ENCODE results near the gene INPP5D.

The INPP5D gene

DNA sequence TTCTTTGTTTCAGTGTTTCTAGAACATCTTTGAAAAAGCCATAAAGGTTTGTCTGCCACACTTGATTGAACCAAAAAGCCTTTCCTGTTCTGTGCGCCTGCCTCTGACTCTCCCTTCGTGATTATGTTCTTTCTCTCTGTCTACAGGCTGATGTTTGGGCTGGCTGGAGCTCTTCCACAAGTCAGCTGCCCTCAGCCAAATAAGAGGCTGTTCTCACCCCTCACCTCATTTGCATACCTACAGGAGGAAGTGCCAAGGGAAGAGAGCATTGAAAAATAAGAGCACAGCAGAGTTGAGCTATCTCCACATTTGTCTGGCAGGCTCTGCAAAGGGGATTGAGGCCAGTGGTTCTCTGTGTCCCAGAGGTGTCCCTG is 15.8 kb downstream of the INPP5D start:
- DNase-seq (ENCODE audit: low spot score): no peak

DNA sequence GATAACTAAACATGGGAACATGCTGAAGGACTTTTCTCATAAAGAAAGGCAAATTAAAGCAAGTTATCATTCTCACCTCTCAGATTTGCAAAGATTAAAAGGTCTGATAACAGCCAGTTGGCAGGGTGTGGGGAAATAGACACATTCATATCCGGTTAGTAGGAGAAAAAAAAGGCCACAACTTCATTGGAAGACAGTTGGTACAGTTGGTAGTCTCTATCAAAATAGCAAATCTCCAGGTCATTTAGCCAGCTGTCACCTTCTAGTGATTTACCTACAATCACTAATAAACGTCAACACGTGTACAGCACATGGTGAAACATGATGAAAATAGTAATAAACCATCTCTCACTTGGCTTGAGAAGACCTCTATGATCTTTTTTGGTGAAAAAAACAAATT is 16.6 kb downstream of the INPP5D start:
- no peak for DNase-seq (ENCODE audit: low spot score)

DNA sequence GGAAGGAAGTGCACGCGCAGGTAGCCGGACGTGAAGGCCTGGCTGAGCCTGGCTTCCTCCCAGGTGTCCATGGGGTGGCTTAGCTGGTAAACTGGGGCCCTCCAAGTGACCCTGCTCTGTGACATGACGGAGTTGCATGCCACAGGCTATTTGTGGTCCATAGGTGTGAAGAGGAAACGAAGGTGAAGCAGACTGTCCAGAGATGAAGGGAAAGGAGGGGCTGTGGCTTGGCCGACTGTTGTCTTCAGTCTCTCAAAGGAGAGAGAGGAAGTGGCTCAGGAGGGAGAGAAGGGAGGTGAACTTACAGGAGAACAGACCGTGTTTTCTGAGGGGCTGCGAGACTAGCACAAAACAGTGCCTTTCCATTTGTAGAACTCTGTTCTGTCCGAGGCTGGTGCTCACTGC is 19.3 kb downstream of the INPP5D start:
- no peak for DNase-seq (ENCODE audit: low spot score)

DNA sequence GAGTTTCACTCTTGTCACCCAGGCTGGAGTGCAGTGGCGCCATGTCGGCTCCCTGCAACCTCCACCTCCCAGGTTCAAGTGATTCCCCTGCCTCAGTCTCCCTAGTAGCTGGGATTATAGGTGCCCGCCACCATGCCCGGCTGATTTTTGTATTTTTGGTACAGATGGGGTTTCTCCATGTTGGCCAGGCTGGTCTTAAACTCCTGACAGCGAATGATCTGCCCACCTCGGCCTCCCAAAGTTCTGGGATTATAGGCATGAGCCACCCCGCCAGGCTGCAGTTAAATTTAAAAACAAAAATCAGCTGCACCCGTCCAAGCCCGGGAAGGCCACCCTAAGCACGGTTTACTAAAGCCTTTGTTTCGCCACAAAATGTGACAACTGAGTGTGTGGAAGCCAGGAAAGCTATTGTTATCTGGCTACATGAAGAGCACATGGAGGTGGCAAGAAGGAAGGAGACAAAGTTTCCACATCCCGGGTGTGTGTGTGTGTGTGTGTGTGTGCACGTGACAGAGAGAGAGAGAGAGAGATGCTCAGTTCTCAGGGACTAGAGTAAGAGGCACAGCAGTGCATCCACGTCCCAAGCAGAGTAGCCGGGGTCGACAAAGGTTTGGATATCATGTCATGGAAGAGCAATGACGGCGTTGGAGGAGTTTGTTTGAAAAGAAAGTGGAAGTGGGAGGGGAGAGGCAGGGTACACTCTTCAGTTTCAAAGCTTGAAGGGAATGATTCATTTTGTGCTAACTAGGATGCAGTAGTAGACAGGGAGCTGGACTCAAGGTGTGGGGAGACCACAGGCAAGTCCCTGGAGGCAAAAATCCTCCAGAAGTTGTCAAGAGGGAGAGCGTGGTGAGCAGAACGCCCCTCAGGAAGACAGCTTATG is 20.1 kb downstream of the INPP5D start:
- no peak for DNase-seq (ENCODE audit: low spot score)

DNA sequence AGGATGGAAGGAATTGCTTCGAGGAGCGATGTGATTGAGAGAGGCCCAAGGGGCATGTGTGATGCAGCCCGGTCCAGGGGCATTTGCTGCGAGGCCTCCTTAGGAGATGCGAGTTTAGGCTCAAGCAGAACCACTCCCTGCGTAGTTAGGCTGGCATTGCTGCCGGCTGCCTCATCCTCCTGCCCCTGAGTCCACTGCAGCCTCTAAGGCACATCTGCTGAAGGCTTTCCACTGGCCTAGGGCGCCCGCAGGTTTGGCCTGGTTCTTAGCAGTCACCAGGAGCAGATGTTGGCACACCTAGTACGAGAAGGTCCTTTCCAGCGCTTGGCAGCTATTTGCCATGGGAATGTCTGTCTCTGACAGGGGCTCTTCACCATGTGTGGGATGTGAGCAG is 20.7 kb downstream of the INPP5D start:
- no peak for DNase-seq (ENCODE audit: low spot score)

DNA sequence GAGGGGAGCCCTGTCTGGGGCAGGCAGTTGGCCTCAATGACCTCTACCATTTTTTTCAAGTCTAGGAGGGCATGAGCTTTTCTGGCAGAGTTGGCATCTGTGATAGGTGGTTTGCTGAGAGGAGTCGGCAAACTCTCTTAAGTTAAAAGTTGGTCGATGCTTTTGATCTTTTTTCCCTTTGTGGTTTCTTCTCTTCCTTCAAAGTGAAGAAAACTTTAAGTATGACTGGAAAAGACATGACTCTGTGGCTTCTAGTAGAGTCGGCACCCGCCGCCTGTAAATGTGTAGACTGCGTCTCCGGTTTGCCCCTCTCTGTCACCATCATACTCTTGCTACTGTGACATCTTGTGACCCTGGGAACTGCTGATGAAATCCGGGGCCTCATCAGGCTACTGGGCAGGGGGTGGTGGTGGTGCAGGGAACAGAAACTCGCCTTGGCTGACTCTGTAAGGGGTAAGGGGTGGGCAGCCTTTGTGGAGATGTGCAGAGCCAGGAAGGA is 21.1 kb downstream of the INPP5D start:
- no peak for DNase-seq (ENCODE audit: low spot score)

DNA sequence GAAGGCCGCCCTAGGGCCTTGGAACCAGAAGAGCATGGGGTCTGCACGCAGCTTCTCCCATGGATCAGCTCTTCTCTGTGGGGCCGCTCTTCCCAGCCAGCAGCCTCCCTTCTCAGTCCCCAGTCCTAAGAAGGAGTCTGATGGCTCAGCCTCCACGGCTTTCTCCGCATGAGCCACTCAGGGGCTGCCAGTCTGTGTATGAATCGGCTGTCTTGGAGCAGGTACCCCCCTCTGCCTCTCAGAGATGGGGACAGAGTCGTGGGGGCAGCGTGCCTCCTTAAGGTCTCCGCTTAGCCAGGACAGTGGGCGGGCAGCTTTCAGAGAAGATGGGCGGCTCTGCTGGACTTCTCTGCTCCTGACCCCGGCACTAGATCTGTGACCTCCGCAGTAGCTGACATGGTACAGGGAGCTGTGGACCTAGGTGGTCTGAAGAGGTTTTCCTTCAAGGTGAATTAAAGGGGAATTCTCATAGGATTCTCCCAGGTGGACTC is 21.6 kb downstream of the INPP5D start:
- no peak for DNase-seq (ENCODE audit: low spot score)

DNA sequence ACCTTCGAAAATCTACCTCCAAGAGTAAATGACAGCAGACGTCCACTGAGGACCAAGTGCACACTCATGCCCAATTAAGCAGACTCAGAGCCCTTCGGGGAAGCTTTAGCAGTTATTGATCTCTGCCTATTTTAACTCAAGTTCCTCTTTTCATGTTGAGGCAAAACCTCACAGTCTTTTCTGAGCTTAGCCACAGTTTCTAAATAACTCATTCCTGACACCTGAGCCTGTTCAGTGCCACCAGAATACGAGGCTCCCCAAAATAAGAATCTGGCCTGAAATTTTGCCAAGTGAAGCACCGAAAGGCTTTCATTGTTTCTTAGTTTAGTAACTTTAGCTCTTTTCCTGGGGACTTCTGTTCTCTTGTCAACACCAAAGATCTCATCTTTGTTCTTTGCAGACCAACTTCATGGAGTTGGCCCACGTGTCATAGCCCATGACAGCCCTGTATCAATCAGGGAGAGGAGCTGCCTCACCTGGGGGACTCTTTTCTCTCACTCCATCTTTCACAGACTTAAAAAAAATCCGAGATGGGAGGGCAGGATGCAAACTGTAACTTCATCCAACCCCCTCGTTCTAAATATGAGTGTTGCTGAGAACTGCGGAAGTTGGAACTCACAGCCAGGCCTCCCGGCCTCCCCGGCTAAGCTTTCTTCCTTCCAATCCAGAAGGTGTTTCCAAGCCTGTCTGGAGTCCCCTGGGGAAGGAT is 22.2 kb downstream of the INPP5D start:
- DNase-seq (ENCODE audit: low spot score): no peak

DNA sequence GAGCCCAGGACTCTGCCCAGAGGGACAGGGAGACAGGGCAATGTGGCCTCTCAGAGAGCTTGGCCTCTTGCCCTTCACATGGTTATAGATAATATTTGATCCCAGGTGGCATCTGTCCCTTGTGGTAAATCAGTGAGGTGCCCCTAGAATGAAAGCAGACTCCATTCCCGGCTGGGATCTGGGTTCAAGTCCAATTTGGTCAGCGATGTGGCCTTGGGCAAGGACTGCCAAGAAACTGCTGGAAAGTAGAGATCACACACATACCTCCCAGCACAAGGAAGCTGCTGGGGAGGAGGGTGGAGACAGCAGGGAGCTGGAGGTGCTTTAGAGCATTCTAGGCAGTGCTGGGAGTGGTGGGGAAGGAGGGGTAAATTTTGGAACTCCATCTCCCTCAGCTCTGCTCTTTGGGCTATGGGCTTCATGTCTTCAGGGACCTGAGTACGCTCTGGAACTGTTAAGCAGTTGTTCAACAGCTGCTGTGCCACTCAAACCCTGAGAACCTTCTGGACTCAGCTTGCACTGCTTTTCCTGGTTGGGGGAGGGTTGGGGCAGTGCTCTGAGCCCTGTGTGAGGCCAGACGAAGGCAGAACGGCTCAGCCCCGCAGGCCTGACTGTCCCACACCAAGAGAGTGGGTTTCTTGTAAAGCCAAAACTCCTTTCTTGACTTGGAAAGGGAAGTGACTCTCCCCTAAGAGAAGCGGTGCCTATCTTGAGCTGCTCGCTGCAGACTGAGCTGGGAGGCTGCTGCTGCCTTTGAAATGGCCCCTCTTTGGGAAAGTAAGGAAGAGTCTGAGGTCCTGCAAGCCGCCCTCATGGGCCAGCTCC is 23.0 kb downstream of the INPP5D start:
- DNase-seq (ENCODE audit: low spot score): no peak

DNA sequence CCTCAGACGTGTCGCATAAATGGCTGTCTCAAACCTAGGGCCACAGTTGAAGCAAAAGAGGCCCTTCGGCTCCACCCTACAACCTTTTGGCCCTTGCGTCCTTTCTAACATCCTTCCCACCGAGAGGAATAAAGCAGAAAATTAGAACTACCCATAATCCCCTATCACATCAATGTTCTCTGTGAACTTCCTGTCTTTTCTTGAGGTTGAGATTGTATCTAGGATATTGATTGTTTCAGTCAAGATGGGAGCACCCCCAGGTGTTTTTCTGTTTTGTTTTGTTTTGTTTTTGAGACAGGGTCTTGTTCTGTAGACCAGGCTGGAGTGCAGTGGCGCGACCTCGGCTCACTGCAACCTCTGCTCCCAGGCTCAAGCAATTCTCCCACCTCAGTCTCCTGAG is 23.6 kb downstream of the INPP5D start:
- DNase-seq (ENCODE audit: low spot score): no peak

DNA sequence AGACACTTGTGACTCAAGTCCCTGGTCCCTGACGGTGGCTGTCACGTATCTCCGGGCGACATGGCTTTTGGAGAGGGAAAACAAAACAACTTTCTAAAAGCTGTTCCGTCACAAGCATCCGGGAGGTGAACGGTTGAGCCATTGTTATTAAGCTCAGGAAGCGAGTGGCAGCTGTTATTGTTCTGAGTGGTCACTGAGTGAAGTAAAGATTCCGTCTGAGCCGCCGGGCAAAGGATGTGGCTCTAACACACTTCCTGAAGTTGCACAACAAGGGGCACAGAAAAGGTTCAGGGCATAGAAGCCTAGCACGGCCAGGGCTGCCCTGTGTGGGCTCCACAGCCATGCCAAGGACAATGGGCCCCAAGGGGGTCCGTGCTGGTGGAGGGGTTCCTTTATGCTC is 24.3 kb downstream of the INPP5D start:
- no peak for DNase-seq (ENCODE audit: low spot score)

DNA sequence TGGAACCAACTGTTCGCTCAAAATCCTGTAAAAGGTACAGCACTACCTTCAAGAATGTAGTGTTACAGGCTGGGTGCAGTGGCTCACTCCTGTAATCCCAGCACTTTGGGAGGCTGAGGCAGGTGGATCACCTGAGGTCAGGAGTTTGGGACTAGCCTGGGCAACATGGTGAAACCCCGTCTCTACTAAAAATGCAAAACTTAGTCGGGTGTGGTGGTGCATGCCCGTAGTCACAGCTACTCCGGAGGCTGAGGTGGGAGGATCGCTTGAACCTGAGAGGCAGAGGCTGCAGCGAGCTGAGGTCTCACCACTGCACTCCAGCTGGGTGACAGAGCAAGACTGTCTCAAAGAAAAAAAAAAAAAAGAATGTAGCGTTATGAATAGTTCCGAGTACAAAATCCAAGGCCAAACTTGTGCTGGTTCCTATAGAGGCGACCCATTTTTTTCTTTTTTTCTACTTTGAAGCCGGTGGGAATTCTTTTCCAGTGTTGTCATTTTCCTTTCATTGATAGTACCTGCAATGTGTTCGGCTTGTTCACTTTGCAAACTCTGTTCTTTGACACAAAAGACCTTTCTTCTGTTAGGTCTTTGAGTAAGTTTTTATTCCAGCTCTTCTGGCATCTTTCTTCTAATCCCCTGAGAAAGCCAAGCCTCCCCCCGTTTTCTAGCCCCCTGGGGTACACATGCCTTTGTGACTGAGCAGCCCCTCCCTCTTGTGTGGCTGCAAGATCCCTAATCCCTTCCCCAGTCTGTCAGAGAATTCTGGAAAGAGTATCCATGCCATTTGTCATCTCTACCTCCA is 25.1 kb downstream of the INPP5D start:
- no peak for DNase-seq (ENCODE audit: low spot score)

DNA sequence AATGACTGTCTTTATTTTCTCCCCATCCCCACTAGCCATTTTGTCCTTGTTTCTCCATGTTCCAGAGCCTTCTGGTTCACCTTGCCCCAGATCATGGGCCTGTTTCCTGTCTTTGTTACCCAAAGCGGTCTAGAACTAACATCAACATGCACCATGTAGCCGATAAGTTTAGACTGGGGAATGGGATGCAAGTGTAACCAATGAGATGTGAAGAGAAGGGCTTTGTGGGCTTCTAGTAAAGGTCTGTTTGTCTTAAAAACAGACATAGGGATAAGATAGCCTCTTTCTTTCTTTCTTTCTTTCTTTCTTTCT is 25.7 kb downstream of the INPP5D start:
- no peak for DNase-seq (ENCODE audit: low spot score)

DNA sequence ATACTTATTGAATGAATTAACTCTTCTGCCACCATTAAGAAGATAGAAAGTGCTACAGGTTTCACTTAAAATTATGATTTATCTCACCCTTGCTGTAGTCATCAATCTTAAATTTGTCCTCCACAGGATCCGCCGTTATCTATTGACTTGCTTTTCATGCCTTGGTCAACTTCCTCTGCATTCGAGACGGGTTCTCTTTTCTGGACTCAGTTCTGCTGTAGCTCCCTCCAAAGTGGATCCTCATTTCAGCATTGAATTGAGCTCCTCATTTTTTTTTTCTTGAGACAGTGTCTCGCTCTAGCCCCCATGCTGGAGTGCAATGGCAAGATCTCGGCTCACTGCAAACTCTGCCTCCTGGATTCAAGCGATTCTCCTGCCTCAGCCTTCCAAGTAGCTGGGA is 27.6 kb downstream of the INPP5D start:
- no peak for DNase-seq (ENCODE audit: low spot score)

DNA sequence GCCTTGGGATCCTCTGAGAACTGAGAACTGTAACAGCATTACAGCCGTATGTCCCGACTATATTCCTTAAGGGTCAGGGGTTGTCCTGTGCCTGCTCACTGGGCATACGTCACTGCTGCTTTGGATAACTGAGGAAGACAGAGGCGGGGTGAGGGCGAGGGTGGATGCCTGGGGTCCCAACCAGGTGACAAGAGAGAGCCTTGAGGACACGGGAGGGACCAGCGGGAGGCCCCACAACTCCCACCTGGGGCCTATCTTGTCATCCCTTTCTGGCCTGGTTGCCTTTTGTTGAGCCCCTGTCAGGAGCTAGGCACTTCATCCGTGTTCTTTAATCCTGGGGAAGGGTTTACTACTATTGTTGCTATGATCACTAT is 28.8 kb downstream of the INPP5D start:
- DNase-seq (ENCODE audit: low spot score): no peak

DNA sequence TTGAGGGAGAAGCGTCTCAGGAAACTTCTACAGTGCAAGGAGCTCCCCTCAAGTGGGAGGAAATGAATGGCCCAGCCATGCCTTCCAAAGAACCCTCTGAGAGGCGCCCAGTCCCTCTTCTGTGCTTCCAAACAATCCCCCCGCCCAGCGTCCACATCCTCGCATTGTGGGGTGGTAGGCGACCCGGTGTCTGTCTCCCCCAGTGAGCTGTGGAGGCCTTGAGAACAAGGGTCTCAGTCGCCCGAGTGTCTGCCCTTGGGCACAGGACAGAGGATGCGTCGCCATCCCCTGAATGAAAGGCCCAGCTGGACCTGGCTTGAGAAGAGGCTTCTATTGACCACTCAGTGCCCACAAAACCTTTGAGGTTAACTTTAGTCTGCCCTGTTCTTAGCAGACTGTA is 29.7 kb downstream of the INPP5D start:
- no peak for DNase-seq (ENCODE audit: low spot score)

DNA sequence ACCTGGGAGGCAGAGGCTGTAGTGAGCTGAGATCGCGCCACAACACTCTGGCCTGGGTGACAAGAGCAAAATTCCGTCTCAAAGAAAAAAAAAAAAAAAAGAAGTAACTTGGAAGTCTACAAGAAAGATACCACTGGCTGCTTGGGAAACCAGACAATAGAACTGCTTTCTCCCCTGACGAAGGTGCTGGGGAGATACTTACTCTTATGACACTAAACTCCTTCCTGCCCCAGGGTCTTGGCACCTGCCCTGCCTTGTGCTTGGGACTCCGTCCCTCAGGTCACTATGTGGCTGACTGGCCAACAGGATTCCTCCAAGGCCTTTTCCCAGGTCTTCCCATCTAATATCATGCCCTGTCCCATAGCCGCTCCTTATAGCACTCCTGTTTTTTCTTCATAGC is 30.7 kb downstream of the INPP5D start:
- no peak for DNase-seq (ENCODE audit: low spot score)

DNA sequence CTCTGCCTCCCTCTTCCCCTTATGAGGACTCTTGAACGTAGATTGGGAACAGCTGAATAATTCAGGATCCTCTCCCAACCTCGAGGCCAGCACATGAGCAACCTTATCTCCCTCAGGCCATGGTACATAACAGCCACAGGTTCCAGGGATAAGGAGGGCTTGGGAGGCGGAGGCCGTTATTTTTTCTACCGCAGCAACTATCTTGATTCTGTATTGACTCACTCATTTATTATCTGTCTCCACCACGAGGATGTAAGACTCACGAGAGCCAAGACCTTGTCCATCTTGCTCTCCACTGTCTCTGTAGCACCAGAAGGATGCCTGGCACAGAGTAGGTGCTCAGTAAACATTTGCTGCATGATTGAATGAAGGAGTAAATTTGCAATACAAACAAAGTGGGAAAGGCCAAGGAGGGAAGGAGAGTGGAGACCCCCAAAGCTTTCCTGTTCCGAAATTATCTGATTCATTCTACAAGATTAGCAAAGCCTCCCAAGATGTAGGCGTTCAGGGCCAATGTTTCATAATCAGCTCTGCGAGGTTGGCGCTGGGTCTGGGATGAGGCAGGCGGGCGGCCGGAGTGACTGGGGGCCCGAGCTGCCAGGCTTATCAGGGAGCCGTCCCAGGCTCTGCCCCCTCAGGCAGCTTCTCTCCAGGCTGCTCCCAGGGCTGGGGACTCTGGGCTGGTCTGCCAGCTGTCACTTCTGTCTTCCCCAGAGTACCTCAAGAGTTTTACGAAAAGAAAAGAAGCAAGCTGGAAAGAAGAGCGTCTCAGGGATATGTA is 31.6 kb downstream of the INPP5D start:
- DNase-seq (ENCODE audit: low spot score): no peak

DNA sequence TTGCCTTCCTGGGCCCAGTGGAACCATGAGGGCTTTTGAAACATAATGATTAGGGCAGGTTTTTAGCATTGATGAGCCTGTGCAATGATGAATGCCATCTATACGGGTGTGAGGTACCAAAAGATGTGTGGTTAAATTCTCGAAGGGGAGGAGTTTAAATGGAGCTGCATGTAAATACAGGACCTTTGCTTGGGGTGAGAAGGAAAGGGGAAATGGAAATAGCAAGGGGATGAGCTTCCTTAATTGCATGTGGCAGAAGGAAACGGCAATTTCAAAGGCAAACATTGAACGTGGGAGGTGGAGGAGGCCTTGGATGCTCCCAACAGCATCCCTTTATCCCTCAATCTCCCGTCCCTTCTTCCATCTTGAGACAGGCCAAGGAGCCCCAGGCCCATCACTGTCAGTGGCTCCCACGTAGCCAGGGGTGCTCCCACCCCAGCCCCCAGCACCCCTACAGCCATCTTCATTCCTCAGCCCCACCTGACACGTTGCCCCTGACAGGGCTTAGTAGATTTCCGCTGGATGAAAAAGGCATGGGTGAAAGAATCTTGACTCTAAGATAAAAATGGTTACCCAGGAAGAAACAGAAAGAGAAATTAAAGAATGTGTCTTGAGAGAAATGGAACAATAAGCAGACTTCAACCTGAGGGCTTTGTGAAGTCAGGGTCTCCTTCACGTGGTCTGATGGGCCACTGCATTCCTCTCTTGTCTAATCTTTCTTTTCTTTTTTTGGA is 32.5 kb downstream of the INPP5D start:
- no peak for DNase-seq (ENCODE audit: low spot score)

DNA sequence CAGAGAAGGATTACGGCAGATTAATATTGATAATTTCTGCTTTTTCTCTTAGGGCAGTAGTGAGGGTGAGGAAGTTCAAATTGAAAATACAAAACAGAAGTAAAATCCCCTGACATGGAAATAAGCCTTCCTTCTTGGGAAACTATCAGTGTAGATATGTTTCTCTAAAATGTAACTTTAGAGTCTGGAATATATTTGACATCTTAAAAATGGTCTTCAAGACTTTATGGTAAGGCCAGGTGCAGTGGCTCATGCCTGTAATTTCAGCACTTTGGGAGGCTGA is 33.0 kb downstream of the INPP5D start:
- no peak for DNase-seq (ENCODE audit: low spot score)

DNA sequence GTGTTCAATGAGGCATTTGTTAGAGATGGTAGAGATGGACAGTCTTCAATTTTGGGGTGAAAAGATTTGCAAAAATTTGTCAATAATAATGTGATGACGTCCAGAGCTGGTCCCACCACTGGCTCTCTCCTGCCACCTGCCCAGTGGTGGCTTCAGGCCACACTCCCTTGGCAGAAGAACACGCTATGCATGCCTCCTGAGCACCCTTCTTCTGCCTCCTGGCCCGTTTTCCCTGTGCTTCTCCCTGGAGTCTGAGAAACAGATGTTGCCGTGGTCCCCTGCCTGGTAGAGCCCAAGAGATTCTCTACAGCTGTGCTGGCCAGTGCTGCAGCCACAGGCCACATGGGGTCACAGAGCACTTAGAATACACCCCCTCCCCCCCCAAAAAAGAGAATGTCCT is 33.6 kb downstream of the INPP5D start:
- no peak for DNase-seq (ENCODE audit: low spot score)
